HEK293 (cell line): ENCODE results near the gene SLC1A2.

Source experiments
- ZNF112 ChIP-seq: fragments of 450-650 bp; formaldehyde crosslinking; IDR thresholded peaks from 2 replicates; pipeline ENCODE4 v1.5.0; 2017; ENCODE audit warnings: missing biosample characterization, missing genetic modification characterization
- ZNF555 ChIP-seq: fragments of 450-650 bp; formaldehyde crosslinking; conservative IDR thresholded peaks from 2 replicates; pipeline ENCODE4 v1.5.1; 2017; ENCODE audit warnings: missing biosample characterization, mild to moderate bottlenecking, missing genetic modification characterization, inconsistent platforms
- ZNF677 ChIP-seq: fragments of 450-650 bp; IDR thresholded peaks from 2 replicates; pipeline ENCODE4 v1.5.0; 2018; ENCODE audit warnings: missing biosample characterization, mild to moderate bottlenecking, missing genetic modification characterization, moderate library complexity
- ZNF785 ChIP-seq: fragments of 450-650 bp; formaldehyde crosslinking; IDR thresholded peaks from 2 replicates; pipeline ENCODE4 v1.5.1; 2016; ENCODE audit warnings: missing biosample characterization, missing genetic modification characterization
- TF ChIP-seq, protein P1 (sequence below): fragments of 450-650 bp; formaldehyde crosslinking; IDR thresholded peaks from 2 replicates; pipeline ENCODE4 v1.5.1; 2016; ENCODE audit warnings: missing biosample characterization, missing genetic modification characterization

DNA sequence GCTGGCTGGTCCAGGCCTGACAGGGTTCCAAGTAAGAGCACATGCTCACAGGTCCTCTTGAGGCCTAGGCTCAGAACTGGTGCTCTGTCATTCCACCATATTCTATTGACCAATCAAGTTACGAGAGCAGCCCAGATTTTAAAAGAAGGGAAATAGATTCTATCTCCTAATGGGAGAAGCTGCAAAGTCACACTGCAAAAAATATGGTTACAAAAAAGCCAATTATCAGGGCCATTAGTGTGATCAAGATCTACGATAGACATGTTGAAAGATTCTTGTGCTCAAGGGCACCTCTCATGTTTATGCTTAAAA lies 184.2 kb downstream of the SLC1A2 start:
- TF ChIP-seq, protein P1, sequence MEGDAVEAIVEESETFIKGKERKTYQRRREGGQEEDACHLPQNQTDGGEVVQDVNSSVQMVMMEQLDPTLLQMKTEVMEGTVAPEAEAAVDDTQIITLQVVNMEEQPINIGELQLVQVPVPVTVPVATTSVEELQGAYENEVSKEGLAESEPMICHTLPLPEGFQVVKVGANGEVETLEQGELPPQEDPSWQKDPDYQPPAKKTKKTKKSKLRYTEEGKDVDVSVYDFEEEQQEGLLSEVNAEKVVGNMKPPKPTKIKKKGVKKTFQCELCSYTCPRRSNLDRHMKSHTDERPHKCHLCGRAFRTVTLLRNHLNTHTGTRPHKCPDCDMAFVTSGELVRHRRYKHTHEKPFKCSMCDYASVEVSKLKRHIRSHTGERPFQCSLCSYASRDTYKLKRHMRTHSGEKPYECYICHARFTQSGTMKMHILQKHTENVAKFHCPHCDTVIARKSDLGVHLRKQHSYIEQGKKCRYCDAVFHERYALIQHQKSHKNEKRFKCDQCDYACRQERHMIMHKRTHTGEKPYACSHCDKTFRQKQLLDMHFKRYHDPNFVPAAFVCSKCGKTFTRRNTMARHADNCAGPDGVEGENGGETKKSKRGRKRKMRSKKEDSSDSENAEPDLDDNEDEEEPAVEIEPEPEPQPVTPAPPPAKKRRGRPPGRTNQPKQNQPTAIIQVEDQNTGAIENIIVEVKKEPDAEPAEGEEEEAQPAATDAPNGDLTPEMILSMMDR (tag by site-specific recombination), result no peak
- TF ChIP-seq ZNF112 (tag by site-specific recombination) (no peak), ZNF555 (tag by site-specific recombination) (no peak), ZNF785 (tag by site-specific recombination) (no peak), ZNF677 (tag by site-specific recombination) (no peak)
